SK-N-SH treated with all-trans-retinoic acid at 6 μM for 48 hours (cell line): ENCODE data around the gene SLC2A11.

Experiments used
- ATAC-seq: fragments of 200-7000 bp; cut with Tn5 transposase; 3 replicates; pipeline ENCODE4 v1.9.1; 2020; ENCODE audit warnings: mild to moderate bottlenecking, moderate library complexity
- BACH2 ChIP-seq: fragments of 250-450 bp; sonication (Bioruptor Pico); IDR thresholded peaks from 2 replicates; pipeline ENCODE4 v1.9.0; 2021; ENCODE audit warnings: mild to moderate bottlenecking, borderline replicate concordance
- CSDC2 ChIP-seq: fragments of 250-450 bp; sonication (Bioruptor Pico); IDR thresholded peaks from 2 replicates; pipeline ENCODE4 v1.5.0; 2020; ENCODE audit warnings: mild to moderate bottlenecking, moderate library complexity
- ESRRG ChIP-seq: fragments of 250-450 bp; sonication (Bioruptor Pico); IDR thresholded peaks from 2 replicates; pipeline ENCODE4 v1.6.1; 2021; ENCODE audit warnings: mild to moderate bottlenecking
- GLIS3 ChIP-seq: fragments of 250-450 bp; sonication (Bioruptor Pico); IDR thresholded peaks from 2 replicates; pipeline ENCODE4 v1.5.0; 2020; ENCODE audit warnings: mild to moderate bottlenecking, moderate library complexity
- ISL1 ChIP-seq: fragments of 250-450 bp; sonication (Bioruptor Pico); IDR thresholded peaks from 2 replicates; pipeline ENCODE4 v2.1.2; 2022; ENCODE audit warnings: mild to moderate bottlenecking, moderate library complexity
- OSR1 ChIP-seq: fragments of 250-450 bp; sonication (Bioruptor Pico); IDR thresholded peaks from 2 replicates; pipeline ENCODE4 v1.8.0; 2022; ENCODE audit warnings: moderate library complexity, mild to moderate bottlenecking, inconsistent platforms
- PPARA ChIP-seq: fragments of 250-450 bp; sonication (Bioruptor Pico); IDR thresholded peaks from 2 replicates; pipeline ENCODE4 v1.5.0; 2020; ENCODE audit warnings: mild to moderate bottlenecking, borderline replicate concordance
- RARB ChIP-seq: fragments of 250-450 bp; sonication (Bioruptor Pico); IDR thresholded peaks from 2 replicates; pipeline ENCODE4 v1.8.0; 2021; ENCODE audit warnings: mild to moderate bottlenecking, moderate library complexity
- SNAI2 ChIP-seq: fragments of 250-450 bp; sonication (Bioruptor Pico); IDR thresholded peaks from 2 replicates; pipeline ENCODE4 v1.5.0; 2020; ENCODE audit warnings: mild to moderate bottlenecking, moderate library complexity
- TCF4 ChIP-seq: fragments of 250-450 bp; sonication (Bioruptor Pico); IDR thresholded peaks from 2 replicates; pipeline ENCODE4 v1.8.0; 2021; ENCODE audit warnings: mild to moderate bottlenecking, moderate library complexity, borderline replicate concordance
- TOX ChIP-seq: fragments of 250-450 bp; sonication (Bioruptor Pico); IDR thresholded peaks from 2 replicates; pipeline ENCODE4 v1.8.0; 2021; ENCODE audit warnings: mild to moderate bottlenecking, moderate library complexity, borderline replicate concordance
- ZC3H10 ChIP-seq: fragments of 250-450 bp; sonication (Bioruptor Pico); IDR thresholded peaks from 2 replicates; pipeline ENCODE4 v1.5.1; 2021; ENCODE audit warnings: mild to moderate bottlenecking, moderate library complexity
- ZFP3 ChIP-seq: fragments of 250-450 bp; sonication (Bioruptor Pico); IDR thresholded peaks from 2 replicates; pipeline ENCODE4 v1.5.0; 2020; ENCODE audit warnings: mild to moderate bottlenecking, moderate library complexity
- ZFP30 ChIP-seq: fragments of 450-650 bp; formaldehyde crosslinking; IDR thresholded peaks from 2 replicates; pipeline ENCODE4 v1.5.0; 2022; ENCODE audit warnings: mild to moderate bottlenecking, moderate library complexity
- ZNF565 ChIP-seq: fragments of 450-650 bp; formaldehyde crosslinking; conservative IDR thresholded peaks from 2 replicates; pipeline ENCODE4 v1.5.0; 2020; ENCODE audit warnings: low read depth, mild to moderate bottlenecking, moderate library complexity
- ZNF70 ChIP-seq: fragments of 450-650 bp; formaldehyde crosslinking; IDR thresholded peaks from 2 replicates; pipeline ENCODE4 v1.5.0; 2020; ENCODE audit warnings: mild to moderate bottlenecking, moderate library complexity
- ZNF8 ChIP-seq: fragments of 450-650 bp; formaldehyde crosslinking; IDR thresholded peaks from 2 replicates; pipeline ENCODE4 v1.5.0; 2020; ENCODE audit warnings: mild to moderate bottlenecking, moderate library complexity
- TF ChIP-seq, protein P1 (sequence below): fragments of 250-450 bp; sonication (Bioruptor Pico); IDR thresholded peaks from 2 replicates; pipeline ENCODE4 v1.8.0; 2021; ENCODE audit warnings: low read depth, mild to moderate bottlenecking, moderate library complexity, borderline replicate concordance
- TF ChIP-seq, protein P2 (sequence below): fragments of 250-450 bp; sonication (Bioruptor Pico); IDR thresholded peaks from 2 replicates; pipeline ENCODE4 v1.5.1; 2020; ENCODE audit warnings: low read depth, mild to moderate bottlenecking, moderate library complexity
- TF ChIP-seq, protein P3 (sequence below): fragments of 250-450 bp; sonication (Bioruptor Pico); IDR thresholded peaks from 2 replicates; pipeline ENCODE4 v1.5.0; 2020; ENCODE audit warnings: mild to moderate bottlenecking, moderate library complexity
- TF ChIP-seq, protein P4 (sequence below): fragments of 250-450 bp; sonication (Bioruptor Pico); IDR thresholded peaks from 2 replicates; pipeline ENCODE4 v1.5.1; 2021; ENCODE audit warnings: mild to moderate bottlenecking, moderate library complexity

Gene SLC2A11

DNA sequence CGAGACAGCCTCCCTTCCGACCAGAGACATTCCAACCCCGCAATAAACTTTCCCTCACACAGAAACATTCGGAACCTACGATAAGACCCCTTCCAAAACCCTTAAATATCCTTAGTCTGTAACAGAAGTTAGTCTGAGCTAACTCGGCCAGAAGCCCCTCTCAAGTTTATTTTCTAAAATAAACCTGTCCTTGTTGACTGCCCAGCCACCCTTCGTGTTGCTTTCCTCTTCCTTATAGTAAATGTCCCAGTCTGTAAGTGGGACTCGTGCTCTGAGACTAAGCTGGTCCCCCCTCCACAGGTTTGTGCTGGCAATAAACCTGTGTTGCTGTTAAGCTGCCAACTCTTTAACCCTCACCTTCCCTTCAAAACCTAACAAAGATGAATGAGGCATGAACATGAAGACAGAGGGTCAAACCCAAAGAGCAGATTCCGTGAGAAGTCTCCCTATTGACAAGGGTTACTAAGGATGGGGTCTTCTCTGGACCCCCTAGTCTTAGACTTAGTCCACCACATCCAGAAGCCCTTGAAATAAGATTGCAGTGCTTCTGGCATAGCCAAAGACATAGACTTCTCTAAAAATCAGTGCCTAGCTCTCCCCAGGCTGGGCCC, 54.7 kb downstream of the SLC2A11 start:
- TF ChIP-seq, protein P1, sequence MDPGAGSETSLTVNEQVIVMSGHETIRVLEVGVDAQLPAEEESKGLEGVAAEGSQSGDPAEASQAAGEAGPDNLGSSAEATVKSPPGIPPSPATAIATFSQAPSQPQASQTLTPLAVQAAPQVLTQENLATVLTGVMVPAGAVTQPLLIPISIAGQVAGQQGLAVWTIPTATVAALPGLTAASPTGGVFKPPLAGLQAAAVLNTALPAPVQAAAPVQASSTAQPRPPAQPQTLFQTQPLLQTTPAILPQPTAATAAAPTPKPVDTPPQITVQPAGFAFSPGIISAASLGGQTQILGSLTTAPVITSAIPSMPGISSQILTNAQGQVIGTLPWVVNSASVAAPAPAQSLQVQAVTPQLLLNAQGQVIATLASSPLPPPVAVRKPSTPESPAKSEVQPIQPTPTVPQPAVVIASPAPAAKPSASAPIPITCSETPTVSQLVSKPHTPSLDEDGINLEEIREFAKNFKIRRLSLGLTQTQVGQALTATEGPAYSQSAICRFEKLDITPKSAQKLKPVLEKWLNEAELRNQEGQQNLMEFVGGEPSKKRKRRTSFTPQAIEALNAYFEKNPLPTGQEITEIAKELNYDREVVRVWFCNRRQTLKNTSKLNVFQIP, result no peak
- TF ChIP-seq CSDC2 (CRISPR knock-in tag), result no peak
- no peak for TF ChIP-seq BACH2 (CRISPR knock-in tag)
- no peak for TF ChIP-seq ZNF565 (CRISPR knock-in tag)
- TF ChIP-seq ZNF8 (CRISPR knock-in tag), result no peak
- TF ChIP-seq ZNF70 (CRISPR knock-in tag), result no peak
- no peak for TF ChIP-seq ZFP3
- TF ChIP-seq ISL1 (CRISPR knock-in tag), result no peak
- TF ChIP-seq, protein P2, sequence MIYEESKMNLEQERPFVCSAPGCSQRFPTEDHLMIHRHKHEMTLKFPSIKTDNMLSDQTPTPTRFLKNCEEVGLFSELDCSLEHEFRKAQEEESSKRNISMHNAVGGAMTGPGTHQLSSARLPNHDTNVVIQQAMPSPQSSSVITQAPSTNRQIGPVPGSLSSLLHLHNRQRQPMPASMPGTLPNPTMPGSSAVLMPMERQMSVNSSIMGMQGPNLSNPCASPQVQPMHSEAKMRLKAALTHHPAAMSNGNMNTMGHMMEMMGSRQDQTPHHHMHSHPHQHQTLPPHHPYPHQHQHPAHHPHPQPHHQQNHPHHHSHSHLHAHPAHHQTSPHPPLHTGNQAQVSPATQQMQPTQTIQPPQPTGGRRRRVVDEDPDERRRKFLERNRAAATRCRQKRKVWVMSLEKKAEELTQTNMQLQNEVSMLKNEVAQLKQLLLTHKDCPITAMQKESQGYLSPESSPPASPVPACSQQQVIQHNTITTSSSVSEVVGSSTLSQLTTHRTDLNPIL (CRISPR knock-in tag), result no peak
- TF ChIP-seq TCF4 (CRISPR knock-in tag), result no peak
- no peak for TF ChIP-seq ZC3H10 (CRISPR knock-in tag)
- TF ChIP-seq OSR1 (CRISPR knock-in tag), result no peak
- TF ChIP-seq, protein P3, sequence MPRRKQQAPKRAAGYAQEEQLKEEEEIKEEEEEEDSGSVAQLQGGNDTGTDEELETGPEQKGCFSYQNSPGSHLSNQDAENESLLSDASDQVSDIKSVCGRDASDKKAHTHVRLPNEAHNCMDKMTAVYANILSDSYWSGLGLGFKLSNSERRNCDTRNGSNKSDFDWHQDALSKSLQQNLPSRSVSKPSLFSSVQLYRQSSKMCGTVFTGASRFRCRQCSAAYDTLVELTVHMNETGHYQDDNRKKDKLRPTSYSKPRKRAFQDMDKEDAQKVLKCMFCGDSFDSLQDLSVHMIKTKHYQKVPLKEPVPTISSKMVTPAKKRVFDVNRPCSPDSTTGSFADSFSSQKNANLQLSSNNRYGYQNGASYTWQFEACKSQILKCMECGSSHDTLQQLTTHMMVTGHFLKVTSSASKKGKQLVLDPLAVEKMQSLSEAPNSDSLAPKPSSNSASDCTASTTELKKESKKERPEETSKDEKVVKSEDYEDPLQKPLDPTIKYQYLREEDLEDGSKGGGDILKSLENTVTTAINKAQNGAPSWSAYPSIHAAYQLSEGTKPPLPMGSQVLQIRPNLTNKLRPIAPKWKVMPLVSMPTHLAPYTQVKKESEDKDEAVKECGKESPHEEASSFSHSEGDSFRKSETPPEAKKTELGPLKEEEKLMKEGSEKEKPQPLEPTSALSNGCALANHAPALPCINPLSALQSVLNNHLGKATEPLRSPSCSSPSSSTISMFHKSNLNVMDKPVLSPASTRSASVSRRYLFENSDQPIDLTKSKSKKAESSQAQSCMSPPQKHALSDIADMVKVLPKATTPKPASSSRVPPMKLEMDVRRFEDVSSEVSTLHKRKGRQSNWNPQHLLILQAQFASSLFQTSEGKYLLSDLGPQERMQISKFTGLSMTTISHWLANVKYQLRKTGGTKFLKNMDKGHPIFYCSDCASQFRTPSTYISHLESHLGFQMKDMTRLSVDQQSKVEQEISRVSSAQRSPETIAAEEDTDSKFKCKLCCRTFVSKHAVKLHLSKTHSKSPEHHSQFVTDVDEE (CRISPR knock-in tag), result no peak
- ATAC-seq, result no peak

DNA sequence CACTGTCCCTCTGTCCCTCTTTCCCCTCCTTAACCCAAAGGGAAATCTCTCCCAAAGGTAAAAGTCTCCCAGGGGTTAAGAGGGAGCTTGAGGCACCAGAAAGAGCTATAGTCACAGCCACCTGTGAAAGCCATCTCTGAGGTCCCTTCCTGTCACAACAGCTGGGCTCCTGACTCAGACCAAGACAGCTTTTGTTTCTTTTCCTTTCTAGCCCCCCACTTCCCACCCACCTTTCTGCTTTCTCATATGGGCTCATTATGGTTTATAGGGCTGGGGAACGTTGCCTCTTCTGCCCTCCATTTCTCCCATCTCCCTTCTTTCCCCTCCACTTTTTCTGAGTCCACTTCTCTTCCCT, 55.6 kb downstream of the SLC2A11 start:
- no peak for ATAC-seq
- TF ChIP-seq PPARA (CRISPR knock-in tag) (no peak), ZNF8 (CRISPR knock-in tag) (no peak), SNAI2 (no peak), ZFP3 (no peak), ISL1 (CRISPR knock-in tag) (no peak), TOX (CRISPR knock-in tag) (no peak), RARB (CRISPR knock-in tag) (no peak), ZNF70 (CRISPR knock-in tag) (no peak), ESRRG (CRISPR knock-in tag) (no peak), TCF4 (CRISPR knock-in tag) (no peak), GLIS3 (no peak), OSR1 (CRISPR knock-in tag) (no peak), ZFP30 (CRISPR knock-in tag) (no peak), ZNF565 (CRISPR knock-in tag) (no peak), CSDC2 (CRISPR knock-in tag) (no peak)
- TF ChIP-seq, protein P1, result no peak
- TF ChIP-seq, protein P4, sequence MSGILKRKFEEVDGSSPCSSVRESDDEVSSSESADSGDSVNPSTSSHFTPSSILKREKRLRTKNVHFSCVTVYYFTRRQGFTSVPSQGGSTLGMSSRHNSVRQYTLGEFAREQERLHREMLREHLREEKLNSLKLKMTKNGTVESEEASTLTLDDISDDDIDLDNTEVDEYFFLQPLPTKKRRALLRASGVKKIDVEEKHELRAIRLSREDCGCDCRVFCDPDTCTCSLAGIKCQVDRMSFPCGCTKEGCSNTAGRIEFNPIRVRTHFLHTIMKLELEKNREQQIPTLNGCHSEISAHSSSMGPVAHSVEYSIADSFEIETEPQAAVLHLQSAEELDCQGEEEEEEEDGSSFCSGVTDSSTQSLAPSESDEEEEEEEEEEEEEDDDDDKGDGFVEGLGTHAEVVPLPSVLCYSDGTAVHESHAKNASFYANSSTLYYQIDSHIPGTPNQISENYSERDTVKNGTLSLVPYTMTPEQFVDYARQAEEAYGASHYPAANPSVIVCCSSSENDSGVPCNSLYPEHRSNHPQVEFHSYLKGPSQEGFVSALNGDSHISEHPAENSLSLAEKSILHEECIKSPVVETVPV (CRISPR knock-in tag), result no peak
- TF ChIP-seq, protein P2 (CRISPR knock-in tag), result no peak
- TF ChIP-seq, protein P3 (CRISPR knock-in tag), result no peak
